ENCODE results near the gene LAMA5. TPM values are rescaled to one million over a fixed set of nuclear protein-coding genes. Genes with fewer than 3 reads are reported as not detected.
A peak's percentile ranks its signal among the peaks of the same experiment; 100 is the strongest.

LAMA5 gene
- total and polyA plus RNA-seq, 8 donors = 41.4 to 278 (median 79.6) TPM

DNA sequence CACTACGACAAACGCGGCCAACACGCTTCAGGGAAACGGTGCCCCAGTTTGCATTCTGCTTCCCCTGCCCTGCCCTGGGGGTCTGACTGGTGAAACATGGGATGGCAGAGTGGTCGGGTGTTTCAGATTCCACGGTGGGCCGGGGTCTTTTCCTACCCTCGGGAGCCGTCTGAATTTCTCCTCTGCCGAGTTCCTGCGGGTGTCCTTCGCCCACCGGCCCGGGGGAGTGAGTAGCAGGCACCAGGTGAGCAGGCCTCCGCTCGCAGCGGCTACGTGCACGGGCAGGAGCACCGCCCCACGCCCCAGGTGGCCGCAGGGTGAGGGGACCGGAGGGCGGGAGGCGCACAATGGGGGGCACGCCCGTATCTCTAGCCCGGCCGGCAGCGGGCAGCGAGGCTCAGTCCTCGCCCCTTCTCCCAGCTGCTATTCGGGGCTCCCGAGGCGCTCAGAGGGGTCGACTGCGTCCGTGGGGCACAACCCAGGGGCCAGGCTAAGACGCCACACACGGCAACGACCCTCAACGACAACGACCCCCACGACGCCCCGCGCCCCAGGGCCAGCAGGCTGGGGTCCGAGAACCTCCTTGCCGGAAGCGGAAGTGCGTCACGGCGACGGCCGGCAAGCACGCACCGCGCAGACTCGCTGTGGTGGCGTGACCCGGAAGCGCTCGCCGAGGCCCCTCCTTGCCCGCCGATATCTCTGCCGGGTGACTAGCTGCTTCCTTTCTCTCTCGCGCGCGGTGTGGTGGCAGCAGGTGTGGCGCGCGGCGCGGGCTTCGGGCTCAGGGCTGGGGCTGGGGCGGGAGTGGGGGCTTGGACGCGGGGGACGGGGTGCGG is 19.5 kb upstream of the LAMA5 start, which contains the start of gene RPS21:
Gene RPS21, plus strand, starts transcription at position 721 of the 836 bp plus-strand sequence. CDS start 236 bp downstream, outside the sequence.
- Histone ChIP-seq H3K27ac (peak within 1 kb of the TSS; percentile 98 to 99 (median 98)), H3K4me3 (peak within 1 kb of the TSS; percentile 98 to 99 (median 99)), H3K9me3 (no peaks in the 10 kb centered on the region), H3K4me1 (peaks cover 25 to 53% (median 39%) of the 10 kb centered on the region in 4 donors), H3K27me3 (no peaks in the 10 kb centered on the region), H3K36me3 (peaks cover 14 to 41% (median 37%) of the 10 kb centered on the region in 4 donors)
- TF ChIP-seq EP300 (IDR thresholded peaks at IDR 0.05) = no peak
- peak in 2 of 4 donors; percentile 40 to 53 for TF ChIP-seq POLR2A (IDR thresholded peaks at IDR 0.05)
- TF ChIP-seq, protein P1, sequence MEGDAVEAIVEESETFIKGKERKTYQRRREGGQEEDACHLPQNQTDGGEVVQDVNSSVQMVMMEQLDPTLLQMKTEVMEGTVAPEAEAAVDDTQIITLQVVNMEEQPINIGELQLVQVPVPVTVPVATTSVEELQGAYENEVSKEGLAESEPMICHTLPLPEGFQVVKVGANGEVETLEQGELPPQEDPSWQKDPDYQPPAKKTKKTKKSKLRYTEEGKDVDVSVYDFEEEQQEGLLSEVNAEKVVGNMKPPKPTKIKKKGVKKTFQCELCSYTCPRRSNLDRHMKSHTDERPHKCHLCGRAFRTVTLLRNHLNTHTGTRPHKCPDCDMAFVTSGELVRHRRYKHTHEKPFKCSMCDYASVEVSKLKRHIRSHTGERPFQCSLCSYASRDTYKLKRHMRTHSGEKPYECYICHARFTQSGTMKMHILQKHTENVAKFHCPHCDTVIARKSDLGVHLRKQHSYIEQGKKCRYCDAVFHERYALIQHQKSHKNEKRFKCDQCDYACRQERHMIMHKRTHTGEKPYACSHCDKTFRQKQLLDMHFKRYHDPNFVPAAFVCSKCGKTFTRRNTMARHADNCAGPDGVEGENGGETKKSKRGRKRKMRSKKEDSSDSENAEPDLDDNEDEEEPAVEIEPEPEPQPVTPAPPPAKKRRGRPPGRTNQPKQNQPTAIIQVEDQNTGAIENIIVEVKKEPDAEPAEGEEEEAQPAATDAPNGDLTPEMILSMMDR (IDR thresholded peaks at IDR 0.05) = peak in 2 of 7 experiments; percentile 9 to 20
- TF ChIP-seq POLR2AphosphoS5 (IDR thresholded peaks at IDR 0.05) = peak; percentile 89 to 98 (median 93)
- peak; percentile 94 to 98 for DNase-seq
- WGBS, 5 donors = 0 to 1% (median 0%) methylated on average over 12 to 83 of the region's 83 CpGs
- intact Hi-C loops (cut with DNase I; ENCODE audit: low total_unique reads) = no loop called here

DNA sequence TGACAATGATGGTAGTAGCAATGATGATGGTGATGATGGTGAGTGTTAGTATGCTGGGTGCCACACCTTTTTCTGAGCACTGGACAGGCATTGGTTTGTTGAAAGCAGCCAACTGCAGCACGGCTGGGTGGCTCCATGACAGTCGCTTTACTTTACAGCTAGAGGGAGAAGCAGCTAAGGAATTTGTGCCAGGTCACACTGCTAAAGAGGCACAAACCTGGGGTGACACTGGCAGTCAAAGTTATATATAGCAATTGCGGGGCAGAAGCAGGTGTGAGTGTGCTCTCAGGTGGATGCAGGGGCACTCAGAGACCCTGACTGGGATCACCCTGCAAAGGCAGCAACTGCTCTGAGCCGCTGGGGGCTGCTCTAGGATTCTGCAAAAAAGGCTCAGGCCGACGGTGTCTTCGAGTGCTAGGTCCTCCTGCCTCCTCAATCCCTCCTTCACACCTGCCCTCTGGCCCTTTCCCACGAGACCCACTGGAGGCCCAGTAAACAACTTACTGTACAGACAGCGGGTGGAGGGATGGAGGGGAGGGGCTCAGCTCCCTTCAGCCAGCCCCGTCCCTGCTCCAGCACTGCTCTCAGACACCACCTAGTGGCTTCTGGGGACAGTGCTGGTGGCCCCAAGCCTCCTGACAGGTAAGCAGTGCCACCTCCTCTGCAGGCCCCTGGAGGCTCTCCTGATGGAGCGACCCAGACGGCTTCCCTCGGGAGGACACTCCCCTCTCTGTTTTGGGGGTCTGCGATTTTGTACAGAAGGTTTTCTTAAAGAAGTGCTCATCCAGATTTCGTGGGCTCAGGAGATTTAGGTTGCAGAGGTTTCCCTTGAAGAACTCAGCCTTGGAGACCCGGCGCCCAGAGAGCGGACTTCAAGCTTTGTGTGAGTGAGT is 15.4 kb upstream of the LAMA5 start:
- DNase-seq = peak; percentile 89 to 93
- intact Hi-C loops (cut with DNase I; ENCODE audit: low total_unique reads) = loop anchor here (5.0 kb wide), 1 partner anchor 80 kb away; the partner anchor contains the start of gene ADRM1

DNA sequence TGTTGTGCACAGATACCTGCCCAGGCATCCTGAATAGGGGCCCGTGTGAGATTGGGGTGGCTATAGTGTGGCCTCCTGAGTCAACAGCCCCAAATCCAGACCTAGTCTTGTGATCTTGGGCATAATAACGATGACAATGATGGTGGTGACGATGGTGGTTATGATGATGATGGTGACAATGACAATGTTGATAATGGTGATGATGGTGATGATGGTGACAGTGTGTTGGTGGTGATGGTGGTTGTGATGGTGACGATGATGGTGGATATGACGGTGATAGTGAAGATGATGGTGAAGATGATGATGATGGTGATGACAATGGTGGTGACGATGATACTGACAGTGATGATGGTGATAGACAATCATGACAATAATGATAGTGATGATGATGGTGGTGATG is 14.7 kb upstream of the LAMA5 start:
- TF ChIP-seq, protein P1 (IDR thresholded peaks at IDR 0.05) = no peak
- no peak for TF ChIP-seq POLR2A (IDR thresholded peaks at IDR 0.05)
- TF ChIP-seq POLR2AphosphoS5 (IDR thresholded peaks at IDR 0.05) = no peak
- no peak for TF ChIP-seq EP300 (IDR thresholded peaks at IDR 0.05)
- no peaks in the 10 kb centered on the region for H3K9me3 ChIP-seq
- 84 to 96% (median 92%) methylated on average over 6 of the region's 6 CpGs for WGBS, 5 donors
- no peak overlapping the region for H3K4me3 ChIP-seq
- peaks cover 34 to 59% (median 47%) of the 10 kb centered on the region in 4 donors for H3K4me1 ChIP-seq
- no peaks in the 10 kb centered on the region for H3K27me3 ChIP-seq
- peak overlapping the region in 4 of 5 donors; percentile 53 to 76 (median 64) for H3K27ac ChIP-seq
- no peak for DNase-seq
- intact Hi-C loops (cut with DNase I; ENCODE audit: low total_unique reads) = loop anchor here (5.0 kb wide), 1 partner anchor 80 kb away; the partner anchor contains the start of gene ADRM1
- H3K36me3 ChIP-seq = peaks cover 0 to 4% (median 0%) of the 10 kb centered on the region in 4 donors

More for the DNA sequence above, 15.4 kb upstream of the LAMA5 start:
- peaks cover 31 to 55% (median 43%) of the 10 kb centered on the region in 4 donors for H3K4me1 ChIP-seq
- WGBS, 5 donors = 32 to 49% (median 35%) methylated on average over 17 to 18 of the region's 18 CpGs
- H3K27me3 ChIP-seq = no peaks in the 10 kb centered on the region
- H3K27ac ChIP-seq = peak overlapping the region in 3 of 5 donors; percentile 19 to 76 (median 20)
- H3K36me3 ChIP-seq = peaks cover 0 to 4% (median 0%) of the 10 kb centered on the region in 4 donors
- no peak for TF ChIP-seq POLR2A (IDR thresholded peaks at IDR 0.05)
- TF ChIP-seq, protein P1 (IDR thresholded peaks at IDR 0.05) = peak in 5 of 7 experiments; percentile 84 to 94 (median 90)
- TF ChIP-seq POLR2AphosphoS5 (IDR thresholded peaks at IDR 0.05) = peak in 1 of 3 donors; percentile 73
- no peak for TF ChIP-seq EP300 (IDR thresholded peaks at IDR 0.05)
- H3K4me3 ChIP-seq = no peak overlapping the region
- no peaks in the 10 kb centered on the region for H3K9me3 ChIP-seq

All from stomach (tissue), 9 donors.